Common myeloid progenitor, CD34-positive (primary cell): ENCODE data around the gene JTB.

Experiments used
- CTCF ChIA-PET: fragments of 350-600 bp; sonication (Branson Sonifier 250); formaldehyde crosslinking; loops from one replicate; lab custom pipeline; 2021; ENCODE audit warnings: antibody characterized with exemption; lab: Charles Lee
- POLR2A ChIA-PET: fragments of 350-600 bp; sonication (Branson Sonifier 250); formaldehyde crosslinking; loops from one replicate; lab custom pipeline; 2021; ENCODE audit warnings: antibody characterized with exemption; lab: Charles Lee
- DNase-seq, 3 donors: peaks; one replicate each; pipeline versions ENCODE4 v3.0.0 to v3.0.0-alpha.2; 2013
- H3K27ac ChIP-seq, 2 experiments: 1 replicate in 1 of 2; 2 replicates in 1 of 2; pipeline ENCODE4 v1.7.0; 2013; ENCODE audit warnings: inconsistent platforms in 2 of 2, low read length in 2 of 2, mild to moderate bottlenecking in 2 of 2, low read depth in 1 of 2, moderate library complexity in 1 of 2; ENCODE audit not compliant: severe bottlenecking in 2 of 2, insufficient read depth in 1 of 2, poor library complexity in 1 of 2
- H3K27me3 ChIP-seq, 5 experiments: replicated peaks in 2 of 5; 1 replicate in 3 of 5; 2 replicates in 2 of 5; pipeline versions ENCODE4 v1.6.1 to v1.7.0; 2013; ENCODE audit warnings: low read length in 4 of 5, mild to moderate bottlenecking in 2 of 5, moderate library complexity in 2 of 5, inconsistent platforms in 1 of 5; ENCODE audit not compliant: insufficient read depth in 5 of 5, control insufficient read depth in 4 of 5
- H3K36me3 ChIP-seq, 4 experiments: 1 replicate in 2 of 4; 2 replicates in 2 of 4; pipeline versions ENCODE4 v1.6.1 to v1.7.0; 2013; ENCODE audit warnings: low read length in 3 of 4, control low read depth in 1 of 4, mild to moderate bottlenecking in 1 of 4; ENCODE audit not compliant: control insufficient read depth in 4 of 4, insufficient read depth in 4 of 4
- H3K4me1 ChIP-seq, 4 experiments: 1 replicate in 3 of 4; 2 replicates in 1 of 4; pipeline versions ENCODE4 v1.6.1 to v1.7.1; 2013; ENCODE audit warnings: low read length in 3 of 4, mild to moderate bottlenecking in 3 of 4, control low read depth in 1 of 4, inconsistent platforms in 1 of 4, moderate library complexity in 1 of 4; ENCODE audit not compliant: control insufficient read depth in 4 of 4, insufficient read depth in 4 of 4; ENCODE audit errors: control extremely low read depth in 1 of 4
- H3K4me3 ChIP-seq, 7 experiments: 1 replicate in 4 of 7; 2 replicates in 3 of 7; pipeline versions ENCODE4 v1.5.1 to v1.7.0; 2013; ENCODE audit warnings: mild to moderate bottlenecking in 7 of 7, low read length in 6 of 7, moderate library complexity in 6 of 7, inconsistent platforms in 2 of 7, low read depth in 2 of 7, control low read depth in 1 of 7; ENCODE audit not compliant: insufficient read depth in 4 of 7, control insufficient read depth in 1 of 7; ENCODE audit errors: extremely low read depth in 1 of 7
- H3K9me3 ChIP-seq, 5 experiments: 1 replicate in 4 of 5; 2 replicates in 1 of 5; pipeline versions ENCODE4 v1.6.1 to v1.7.1; 2013; ENCODE audit warnings: low read length in 4 of 5, mild to moderate bottlenecking in 2 of 5, inconsistent platforms in 1 of 5, low read depth in 1 of 5, moderate library complexity in 1 of 5; ENCODE audit not compliant: control insufficient read depth in 4 of 5, insufficient read depth in 2 of 5; ENCODE audit errors: control extremely low read depth in 1 of 5
- WGBS: methylation state at CpG from one replicate; pipeline ENCODE4 v1.1.5; 2013; ENCODE audit not compliant: insufficient coverage; 5-methylcytosine and 5-hydroxymethylcytosine counted together

The JTB gene

GRCh38 chr1:153990468-153991150 lies 13.1 kb upstream of the JTB start, which contains the start of gene RPS27:
Gene RPS27, plus strand, starts transcription at chr1:153990762. Its CDS starts 35 bp downstream, at chr1:153990797.
- H3K27ac ChIP-seq: peak within 1 kb of the TSS; percentile 99 to 100
- ChIA-PET CTCF (interaction anchor here (0.6 to 5.9 kb wide), 6 partner anchors 9 to 335 kb away, joined by 3 to 43 read pairs (median 4); no protein-coding TSS in a partner anchor), POLR2A (interaction anchor here (0.5 to 2.0 kb wide), 28 partner anchors 11 to 449 kb away, joined by 3 to 12 read pairs (median 3); partner anchors contain the start of genes CREB3L4, CRTC2, GATAD2B and JTB)
- WGBS: 0% methylated on average over 21 of the region's 36 CpGs
- H3K27me3 ChIP-seq: no peaks in the 10 kb centered on the region
- H3K4me1 ChIP-seq: peaks cover 16 to 32% (median 25%) of the 10 kb centered on the region in 4 experiments
- H3K9me3 ChIP-seq: no peaks in the 10 kb centered on the region
- peaks cover 6 to 39% (median 21%) of the 10 kb centered on the region in 4 experiments for H3K36me3 ChIP-seq
- peak; percentile 99 for DNase-seq
- peak within 1 kb of the TSS; percentile 90 to 100 (median 95) for H3K4me3 ChIP-seq

- peaks cover 24 to 46% (median 37%) of the 10 kb centered on the region in 4 experiments for H3K4me1 ChIP-seq
Measured at GRCh38 chr1:153987621-153988020, 10.1 kb upstream of the JTB start.

GRCh38 chr1:153985941-153986761 lies 8.7 kb upstream of the JTB start, which contains the start of gene RAB13:
Gene RAB13, minus strand, starts transcription at chr1:153986339. Its CDS starts 103 bp downstream, at chr1:153986236.
- H3K36me3 ChIP-seq: peaks cover 0 to 8% (median 5%) of the 10 kb centered on the region in 4 experiments
- peaks cover 14 to 34% (median 23%) of the 10 kb centered on the region in 4 experiments for H3K4me1 ChIP-seq
- H3K27me3 ChIP-seq: no peaks in the 10 kb centered on the region
- peak within 1 kb of the TSS; percentile 54 to 80 for H3K27ac ChIP-seq
- H3K4me3 ChIP-seq: peak within 1 kb of the TSS; percentile 23 to 87 (median 66)
- WGBS: 1% methylated on average over 14 of the region's 32 CpGs
- ChIA-PET CTCF (interaction anchor here (0.9 to 6.3 kb wide), 24 partner anchors 11 to 358 kb away, joined by 3 to 65 read pairs (median 4); partner anchors contain the start of genes CREB3L4, DENND4B, JTB and SLC39A1), POLR2A (interaction anchor here (0.8 to 2.8 kb wide), 6 partner anchors 9 to 196 kb away, joined by 3 to 17 read pairs (median 5); partner anchors contain the start of genes DENND4B, GATAD2B, JTB and SLC39A1)
- H3K9me3 ChIP-seq: no peaks in the 10 kb centered on the region
- peak in 2 of 3 donors; percentile 53 to 55 for DNase-seq

More at GRCh38 chr1:153987621-153988020, 10.1 kb upstream of the JTB start:
- no peak overlapping the region for H3K4me3 ChIP-seq
- ChIA-PET POLR2A (interaction anchor here (1.1 to 2.8 kb wide), 4 partner anchors 24 to 65 kb away, joined by 3 to 17 read pairs (median 4); partner anchors contain the start of genes DENND4B, GATAD2B and SLC39A1), CTCF (interaction anchor here (1.0 to 6.3 kb wide), 15 partner anchors 13 to 313 kb away, joined by 3 to 65 read pairs (median 10); partner anchors contain the start of genes CREB3L4, DENND4B, JTB and SLC39A1)
- peaks cover 2 to 18% (median 8%) of the 10 kb centered on the region in 4 experiments for H3K36me3 ChIP-seq
- no peaks in the 10 kb centered on the region for H3K27me3 ChIP-seq
- 98% methylated on average over 5 of the region's 8 CpGs for WGBS
- no peak overlapping the region for H3K27ac ChIP-seq
- no peaks in the 10 kb centered on the region for H3K9me3 ChIP-seq
- no peak for DNase-seq

- H3K4me1 ChIP-seq: peaks cover 14 to 32% (median 23%) of the 10 kb centered on the region in 4 experiments
- peak; percentile 78 to 88 (median 87) for DNase-seq
- peak overlapping the region; percentile 23 to 87 (median 66) for H3K4me3 ChIP-seq
- no peaks in the 10 kb centered on the region for H3K9me3 ChIP-seq
- no peaks in the 10 kb centered on the region for H3K27me3 ChIP-seq
- peak overlapping the region; percentile 54 to 80 for H3K27ac ChIP-seq
- peaks cover 0 to 9% (median 5%) of the 10 kb centered on the region in 4 experiments for H3K36me3 ChIP-seq
- CTCF ChIA-PET: interaction anchor here (0.9 to 6.3 kb wide), 16 partner anchors 11 to 358 kb away, joined by 3 to 65 read pairs (median 8); partner anchors contain the start of genes CREB3L4, DENND4B, JTB and SLC39A1
- 31% methylated on average over 6 of the region's 7 CpGs for WGBS
- POLR2A ChIA-PET: interaction anchor here (0.7 to 2.8 kb wide), 4 partner anchors 8 to 63 kb away, joined by 5 to 17 read pairs (median 6); partner anchors contain the start of genes CREB3L4, DENND4B, GATAD2B and JTB
Measured at GRCh38 chr1:153985341-153985912, 8.0 kb upstream of the JTB start.

- H3K27ac ChIP-seq: no peak overlapping the region
- no peaks in the 10 kb centered on the region for H3K9me3 ChIP-seq
- peaks cover 14 to 27% (median 23%) of the 10 kb centered on the region in 4 experiments for H3K4me1 ChIP-seq
- DNase-seq: peak in 2 of 3 donors; percentile 43 to 57
- no peaks in the 10 kb centered on the region for H3K27me3 ChIP-seq
- ChIA-PET POLR2A (interaction anchor here (0.8 to 1.8 kb wide), 2 partner anchors 18 to 61 kb away, joined by 3 to 7 read pairs; partner anchors contain the start of gene GATAD2B), CTCF (interaction anchor here (1.0 to 6.3 kb wide), 9 partner anchors 10 to 187 kb away, joined by 3 to 65 read pairs (median 8); partner anchors contain the start of genes CREB3L4, DENND4B and JTB)
- H3K36me3 ChIP-seq: peaks cover 0 to 9% (median 5%) of the 10 kb centered on the region in 4 experiments
- no peak overlapping the region for H3K4me3 ChIP-seq
- WGBS: 85% methylated on average over 4 of the region's 6 CpGs
Measured at GRCh38 chr1:153984123-153984894, 6.8 kb upstream of the JTB start.
